K562 (cell line): ENCODE data around the gene PPFIA1. TPM values are rescaled to one million over a fixed set of nuclear protein-coding genes. Genes with fewer than 3 reads are reported as not detected.

Experiments
- ATAC-seq: fragments of 200-7000 bp; cut with Tn5 transposase; 3 replicates; pipeline ENCODE4 v1.9.1; 2020; ENCODE audit warnings: moderate library complexity
- BruUV-seq: library from RNA; stranded (reverse); fragments of 400-500 nt; replicated peaks from 2 replicates; lab custom pipeline; 2021; lab: Mats Ljungman, UMichigan
- CTCF ChIA-PET: fragments of 300-600 bp; formaldehyde crosslinking; extraction: SDS; loops from one replicate; lab custom pipeline; 2021; ENCODE audit warnings: low intra/inter-chr PET ratio; lab: Yijun Ruan, JAX
- POLR2A ChIA-PET: fragments of 300-600, 350-650 bp; sonication (Branson Sonifier 250); formaldehyde crosslinking; extraction: SDS; loops from one replicate; lab custom pipeline; 2021; ENCODE audit warnings: antibody characterized with exemption, inconsistent platforms; lab: Yijun Ruan, JAX
- DNase-seq, 4 experiments: peaks; one replicate each; pipeline versions ENCODE4 v3.0.0 to v3.0.0-alpha.2; 2011 to 2018; ENCODE audit warnings: low spot score in 3 of 4, mixed read lengths in 3 of 4; ENCODE audit errors: extremely low read depth in 1 of 4
- FAIRE-seq: peaks from 2 replicates; lab custom pipeline; 2011; peaks lifted over from hg19 to GRCh38; lab: Jason Lieb, UNC
- H2AFZ ChIP-seq: 2 replicates; pipeline ENCODE4 v1.6.0; 2011; ENCODE audit warnings: low read depth, low read length, control low read depth, inconsistent platforms
- H3K27ac ChIP-seq: fragments of 200-600 bp; 3 replicates; pipeline ENCODE4 v1.8.0; 2011; ENCODE audit warnings: low read depth, mild to moderate bottlenecking, control low read depth, inconsistent platforms, low read length, moderate library complexity, mixed read lengths; ENCODE audit errors: extremely low read depth
- H3K27me3 ChIP-seq, 2 experiments: fragments of 300-600 bp in 1 of 2; 2 replicates in 1 of 2; 3 replicates in 1 of 2; pipeline versions ENCODE4 v1.6.0 to v1.8.0; 2011; ENCODE audit warnings: inconsistent platforms in 2 of 2, low read length in 2 of 2, mild to moderate bottlenecking in 1 of 2, mixed read lengths in 1 of 2, moderate library complexity in 1 of 2; ENCODE audit not compliant: control insufficient read depth in 2 of 2, insufficient read depth in 2 of 2
- H3K36me3 ChIP-seq: fragments of 300-600 bp; 3 replicates; pipeline ENCODE4 v1.8.0; 2011; ENCODE audit warnings: mild to moderate bottlenecking, low read length, inconsistent platforms; ENCODE audit not compliant: control insufficient read depth, insufficient read depth
- H3K4me1 ChIP-seq, 2 experiments: fragments of 200-600 bp in 1 of 2; replicated peaks in 1 of 2; 2 replicates in 1 of 2; 3 replicates in 1 of 2; pipeline versions ENCODE4 v1.5.1 to v1.8.0; 2011; ENCODE audit warnings: inconsistent platforms in 2 of 2, low read length in 2 of 2, mild to moderate bottlenecking in 1 of 2, mixed read lengths in 1 of 2, moderate library complexity in 1 of 2; ENCODE audit not compliant: control insufficient read depth in 2 of 2, insufficient read depth in 2 of 2
- H3K4me2 ChIP-seq: 2 replicates; pipeline ENCODE4 v1.6.1; 2011; ENCODE audit warnings: low read length, control low read depth, inconsistent platforms, mixed read lengths; ENCODE audit not compliant: insufficient read depth
- H3K4me3 ChIP-seq: fragments of 200-600 bp; sonication (generic), shearing (Covaris generic); 2 replicates; pipeline ENCODE4 v1.5.1; 2016; ENCODE audit warnings: control low read depth, inconsistent platforms
- H3K79me2 ChIP-seq: fragments of 200-600 bp; 3 replicates; pipeline ENCODE4 v1.8.0; 2011; ENCODE audit warnings: low read length, inconsistent platforms; ENCODE audit not compliant: control insufficient read depth, insufficient read depth
- H3K9ac ChIP-seq, 2 experiments: 2 replicates each; pipeline versions ENCODE4 v1.6.0 to v1.6.1; 2011; ENCODE audit warnings: low read depth in 2 of 2, low read length in 2 of 2, control low read depth in 1 of 2, inconsistent platforms in 1 of 2, mild to moderate bottlenecking in 1 of 2, mixed read lengths in 1 of 2; ENCODE audit not compliant: insufficient read depth in 1 of 2
- H3K9me1 ChIP-seq: one replicate; pipeline ENCODE4 v1.6.0; 2011; ENCODE audit warnings: inconsistent platforms, mild to moderate bottlenecking, low read length, moderate library complexity; ENCODE audit not compliant: control insufficient read depth, insufficient read depth
- H3K9me3 ChIP-seq: replicated peaks from 2 replicates; pipeline ENCODE4 v1.5.1; 2011; ENCODE audit warnings: low read depth, low read length, inconsistent platforms; ENCODE audit not compliant: control insufficient read depth, insufficient read depth
- H4K20me1 ChIP-seq: replicated peaks from 2 replicates; pipeline ENCODE4 v1.6.1; 2011; ENCODE audit warnings: low read length, inconsistent platforms, mixed read lengths; ENCODE audit not compliant: control insufficient read depth, insufficient read depth
- ELF4 ChIP-seq: fragments of 450-650 bp; formaldehyde crosslinking; IDR thresholded peaks from 2 replicates; pipeline ENCODE4 v1.4.0; 2022; ENCODE audit warnings: missing genetic modification characterization
- ESRRA ChIP-seq: fragments of 450-650 bp; IDR thresholded peaks from 2 replicates; pipeline ENCODE4 v1.6.1; 2014; ENCODE audit warnings: low read depth, mild to moderate bottlenecking, moderate library complexity, borderline replicate concordance
- MTF1 ChIP-seq: fragments of 250-450 bp; sonication (Bioruptor Pico); IDR thresholded peaks from 2 replicates; pipeline ENCODE4 v1.9.0; 2021; ENCODE audit warnings: moderate library complexity, mild to moderate bottlenecking, inconsistent platforms, borderline replicate concordance
- MYNN ChIP-seq, 2 experiments: sonication (generic); formaldehyde crosslinking in 1 of 2; IDR thresholded peaks; 2 replicates each; pipeline versions ENCODE4 v1.5.0 to v1.6.1; 2016 to 2020; ENCODE audit warnings: antibody characterized with exemption in 1 of 2, missing genetic modification reagents in 1 of 2
- RBM39 ChIP-seq: fragments of 200-400 bp; formaldehyde crosslinking; optimal IDR thresholded peaks from 2 replicates; pipeline ENCODE3; 2018; ENCODE audit warnings: low read depth, low read length
- SMAD3 ChIP-seq: fragments of 450-650 bp; formaldehyde crosslinking; conservative IDR thresholded peaks from 2 replicates; pipeline ENCODE4 v1.4.0; 2020; ENCODE audit warnings: mild to moderate bottlenecking
- SUPT5H ChIP-seq: fragments of 450-650 bp; IDR thresholded peaks from 2 replicates; pipeline ENCODE4 v1.6.1; 2016
- ZNF583 ChIP-seq: fragments of 250-450 bp; sonication (Bioruptor Pico); IDR thresholded peaks from 2 replicates; pipeline ENCODE4 v1.4.0; 2020
- WGBS: fragments of 100-300 bp; shearing (Covaris generic); methylation state at CpG from one replicate; pipeline ENCODE4 v1.1.6; 2016; ENCODE audit warnings: low coverage, mixed read lengths; ENCODE audit not compliant: insufficient coverage; ENCODE audit errors: missing lambda C conversion rate; 5-methylcytosine and 5-hydroxymethylcytosine counted together
- in situ Hi-C: fragments of 300-500 bp; cut with MboI; formaldehyde crosslinking; loops from 4 replicates; pipeline ENCODE4 v1.15.0; 2018; ENCODE audit warnings: inconsistent platforms, mixed read lengths
- intact Hi-C: fragments of 100-400 bp; cut with micrococcal nuclease; formaldehyde crosslinking; loops from 2 replicates; pipeline ENCODE4 v1.14.2; 2022
- polyA plus RNA-seq, 8 experiments: library from polyadenylated mRNA; depleted of rRNA in 4 of 8; stranded (reverse) in 5 of 8; unstranded in 3 of 8; fragments of >200 nt; fragmentation: Nextera tagmentation in 2 of 8; fragmentation: Illumina TruSeq in 1 of 8; extraction: Ambion mirVana in 2 of 8; extraction: Trizol in 1 of 8; gene quantifications; 2 replicates each; pipeline versions ENCODE4 v1.2.1 to v1.2.3, GENCODE V29; 2011 to 2014; ENCODE audit warnings: inconsistent platforms in 1 of 8, missing spikeins in 1 of 8
- total RNA-seq, 7 experiments: library from RNA; depleted of rRNA in 6 of 7; stranded (reverse); fragments of >200 nt in 6 of 7; fragmentation: Illumina TruSeq in 2 of 7; extraction: Trizol in 2 of 7; gene quantifications; 2 replicates each; pipeline versions ENCODE4 v1.2.1 to v1.2.3, GENCODE V29; 2011 to 2021; ENCODE audit warnings: low replicate concordance in 1 of 7
- TF ChIP-seq, protein P1 (sequence below): fragments of 450-650 bp; formaldehyde crosslinking; IDR thresholded peaks from 2 replicates; pipeline ENCODE4 v1.4.0; 2020; ENCODE audit warnings: mild to moderate bottlenecking, moderate library complexity
- TF ChIP-seq, protein P2 (sequence below): fragments of 450-650 bp; formaldehyde crosslinking; IDR thresholded peaks from 2 replicates; pipeline ENCODE4 v1.4.0; 2022; ENCODE audit warnings: missing genetic modification characterization
- TF ChIP-seq, protein P3 (sequence below), 2 experiments: fragments of 150-350 bp in 1 of 2; IDR thresholded peaks; 2 replicates each; pipeline ENCODE4 v1.6.1; 2012 to 2016; ENCODE audit warnings: low read depth in 2 of 2, low read length in 2 of 2, mild to moderate bottlenecking in 1 of 2, moderate library complexity in 1 of 2

PPFIA1 gene
- total and polyA plus RNA-seq, 9 of the 15 experiments (the other 6 are each of a cell fraction or from before 2014, with no cell fraction given): 9.9 to 41.5 (median 28.5) TPM

DNA sequence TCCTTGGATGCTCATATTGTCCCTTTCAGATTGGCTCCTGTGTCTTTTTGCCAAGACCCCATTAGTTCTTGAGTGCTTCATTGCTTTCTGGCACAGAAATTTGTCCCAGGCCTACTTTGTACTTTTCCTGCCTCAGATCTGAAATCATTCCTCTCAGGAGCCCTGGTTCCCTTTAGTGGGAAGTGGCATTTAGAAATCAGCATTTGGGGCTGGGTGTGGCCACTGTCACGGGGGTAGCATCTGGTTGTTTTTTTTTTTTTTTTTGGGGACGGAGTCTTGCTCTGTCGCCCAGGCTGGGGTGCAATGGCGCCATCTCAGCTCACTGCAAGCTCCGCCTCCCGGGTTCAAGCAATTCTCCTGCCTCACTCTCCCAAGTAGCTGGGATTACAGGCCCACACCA lies 18.2 kb downstream of the PPFIA1 start (continued):
- TF ChIP-seq, protein P1, sequence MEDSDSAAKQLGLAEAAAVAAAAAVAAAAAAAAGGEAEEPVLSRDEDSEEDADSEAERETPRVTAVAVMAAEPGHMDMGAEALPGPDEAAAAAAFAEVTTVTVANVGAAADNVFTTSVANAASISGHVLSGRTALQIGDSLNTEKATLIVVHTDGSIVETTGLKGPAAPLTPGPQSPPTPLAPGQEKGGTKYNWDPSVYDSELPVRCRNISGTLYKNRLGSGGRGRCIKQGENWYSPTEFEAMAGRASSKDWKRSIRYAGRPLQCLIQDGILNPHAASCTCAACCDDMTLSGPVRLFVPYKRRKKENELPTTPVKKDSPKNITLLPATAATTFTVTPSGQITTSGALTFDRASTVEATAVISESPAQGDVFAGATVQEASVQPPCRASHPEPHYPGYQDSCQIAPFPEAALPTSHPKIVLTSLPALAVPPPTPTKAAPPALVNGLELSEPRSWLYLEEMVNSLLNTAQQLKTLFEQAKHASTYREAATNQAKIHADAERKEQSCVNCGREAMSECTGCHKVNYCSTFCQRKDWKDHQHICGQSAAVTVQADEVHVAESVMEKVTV: no peak
- TF ChIP-seq ZNF583 (no peak), SUPT5H (no peak), ELF4 (no peak), ESRRA (no peak), MTF1 (CRISPR knock-in tag) (no peak), MYNN (IDR thresholded peaks at IDR 0.05) (no peak), MYNN (CRISPR knock-in tag; IDR thresholded peaks at IDR 0.05) (no peak), RBM39 (no peak)
- TF ChIP-seq, protein P2, sequence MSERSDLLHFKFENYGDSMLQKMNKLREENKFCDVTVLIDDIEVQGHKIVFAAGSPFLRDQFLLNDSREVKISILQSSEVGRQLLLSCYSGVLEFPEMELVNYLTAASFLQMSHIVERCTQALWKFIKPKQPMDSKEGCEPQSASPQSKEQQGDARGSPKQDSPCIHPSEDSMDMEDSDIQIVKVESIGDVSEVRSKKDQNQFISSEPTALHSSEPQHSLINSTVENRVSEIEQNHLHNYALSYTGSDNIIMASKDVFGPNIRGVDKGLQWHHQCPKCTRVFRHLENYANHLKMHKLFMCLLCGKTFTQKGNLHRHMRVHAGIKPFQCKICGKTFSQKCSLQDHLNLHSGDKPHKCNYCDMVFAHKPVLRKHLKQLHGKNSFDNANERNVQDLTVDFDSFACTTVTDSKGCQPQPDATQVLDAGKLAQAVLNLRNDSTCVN (CRISPR knock-in tag): no peak
- TF ChIP-seq, all 486 proteins: peak for 0

DNA sequence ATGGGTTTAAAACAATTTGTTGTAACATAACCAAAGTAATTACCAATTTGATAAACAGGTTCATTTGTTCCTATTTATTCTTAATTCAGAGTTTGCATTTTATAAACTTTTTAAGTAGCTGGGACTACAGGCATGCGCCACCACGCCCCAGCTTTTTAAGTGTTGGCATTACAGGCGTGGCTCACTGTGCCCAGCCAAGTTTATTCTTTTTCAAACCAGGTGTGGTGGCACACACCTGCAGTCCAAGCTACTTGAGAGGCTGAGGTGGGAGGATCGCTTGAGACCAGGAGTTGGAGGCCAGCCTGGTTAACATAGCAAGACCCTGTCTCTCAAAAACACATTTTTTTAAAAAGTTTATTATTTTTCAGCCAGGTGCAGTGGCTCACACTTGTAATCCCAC lies 19.1 kb downstream of the PPFIA1 start:
- Histone ChIP-seq H3K27me3 (no peaks in the 10 kb centered on the region), H4K20me1 (no peaks in the 10 kb centered on the region; the same call in 1 of the 2 replicates), H2AFZ (no peak overlapping the region)
- TF ChIP-seq, protein P3, sequence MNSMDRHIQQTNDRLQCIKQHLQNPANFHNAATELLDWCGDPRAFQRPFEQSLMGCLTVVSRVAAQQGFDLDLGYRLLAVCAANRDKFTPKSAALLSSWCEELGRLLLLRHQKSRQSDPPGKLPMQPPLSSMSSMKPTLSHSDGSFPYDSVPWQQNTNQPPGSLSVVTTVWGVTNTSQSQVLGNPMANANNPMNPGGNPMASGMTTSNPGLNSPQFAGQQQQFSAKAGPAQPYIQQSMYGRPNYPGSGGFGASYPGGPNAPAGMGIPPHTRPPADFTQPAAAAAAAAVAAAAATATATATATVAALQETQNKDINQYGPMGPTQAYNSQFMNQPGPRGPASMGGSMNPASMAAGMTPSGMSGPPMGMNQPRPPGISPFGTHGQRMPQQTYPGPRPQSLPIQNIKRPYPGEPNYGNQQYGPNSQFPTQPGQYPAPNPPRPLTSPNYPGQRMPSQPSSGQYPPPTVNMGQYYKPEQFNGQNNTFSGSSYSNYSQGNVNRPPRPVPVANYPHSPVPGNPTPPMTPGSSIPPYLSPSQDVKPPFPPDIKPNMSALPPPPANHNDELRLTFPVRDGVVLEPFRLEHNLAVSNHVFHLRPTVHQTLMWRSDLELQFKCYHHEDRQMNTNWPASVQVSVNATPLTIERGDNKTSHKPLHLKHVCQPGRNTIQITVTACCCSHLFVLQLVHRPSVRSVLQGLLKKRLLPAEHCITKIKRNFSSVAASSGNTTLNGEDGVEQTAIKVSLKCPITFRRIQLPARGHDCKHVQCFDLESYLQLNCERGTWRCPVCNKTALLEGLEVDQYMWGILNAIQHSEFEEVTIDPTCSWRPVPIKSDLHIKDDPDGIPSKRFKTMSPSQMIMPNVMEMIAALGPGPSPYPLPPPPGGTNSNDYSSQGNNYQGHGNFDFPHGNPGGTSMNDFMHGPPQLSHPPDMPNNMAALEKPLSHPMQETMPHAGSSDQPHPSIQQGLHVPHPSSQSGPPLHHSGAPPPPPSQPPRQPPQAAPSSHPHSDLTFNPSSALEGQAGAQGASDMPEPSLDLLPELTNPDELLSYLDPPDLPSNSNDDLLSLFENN (IDR thresholded peaks at IDR 0.05; ENCODE audit: low read depth in 2 of 2, low read length in 2 of 2): no peak
- TF ChIP-seq SMAD3 (CRISPR knock-in tag): no peak
- TF ChIP-seq, all 486 proteins: peak for 0
- H3K4me3 ChIP-seq: no peak overlapping the region
- H3K27ac ChIP-seq: no peak overlapping the region
- CTCF ChIA-PET: no interaction called here
- no peak overlapping the region for H3K4me2 ChIP-seq
- POLR2A ChIA-PET: no interaction called here
- ATAC-seq (no peak), FAIRE-seq (no peak), DNase-seq (no peak)
- H3K9me3 ChIP-seq: no peaks in the 10 kb centered on the region
- no TSS peak for BruUV-seq
- intact Hi-C loops: no loop called here
- no peaks in the 10 kb centered on the region; a peak in 1 of 5 replicates for H3K4me1 ChIP-seq
- in situ Hi-C loops: no loop called here
- H3K9ac ChIP-seq: no peak overlapping the region
- WGBS: 91% methylated on average over 4 of the region's 4 CpGs
- peaks cover 66% of the 10 kb centered on the region; the same call in 2 of the 3 replicates for H3K36me3 ChIP-seq
- H3K79me2 ChIP-seq: peaks cover 8% of the 10 kb centered on the region
- H3K9me1 ChIP-seq: no peaks in the 10 kb centered on the region
